GM18873 (cell line): Measurements from ENCODE around the gene GLI2.

Experiments
- ATAC-seq: cut with Tn5 transposase; IDR thresholded peaks from one replicate; pipeline ENCODE4 v1.9.1; 2021; ENCODE audit warnings: mild to moderate bottlenecking, moderate library complexity, moderate number of reproducible peaks; ENCODE audit not compliant: unreplicated experiment, low FRiP score

GLI2 gene

GRCh38 chr2:120736624-120737339 lies 1.1 kb downstream of the GLI2 start:
- no peak for ATAC-seq

- no peak for ATAC-seq
Observed at GRCh38 chr2:120737340-120738101, 1.9 kb downstream of the GLI2 start.

GRCh38 chr2:120738117-120738516 lies 2.4 kb downstream of the GLI2 start:
- no peak for ATAC-seq

- no peak for ATAC-seq
Observed at GRCh38 chr2:120738786-120739437, 3.2 kb downstream of the GLI2 start.

- ATAC-seq, result no peak
Observed at GRCh38 chr2:120739438-120740090, 3.9 kb downstream of the GLI2 start.

- ATAC-seq, result no peak
Observed at GRCh38 chr2:120740375-120740764, 4.7 kb downstream of the GLI2 start.

GRCh38 chr2:120740765-120741524 lies 5.3 kb downstream of the GLI2 start:
- no peak for ATAC-seq

- ATAC-seq, result no peak
Observed at GRCh38 chr2:120741571-120742561, 6.2 kb downstream of the GLI2 start.

GRCh38 chr2:120743657-120744056 lies 8.0 kb downstream of the GLI2 start:
- no peak for ATAC-seq

- ATAC-seq, result no peak
Observed at GRCh38 chr2:120744817-120745216, 9.1 kb downstream of the GLI2 start.

GRCh38 chr2:120745420-120746111 lies 9.9 kb downstream of the GLI2 start:
- ATAC-seq, result no peak

- no peak for ATAC-seq
Observed at GRCh38 chr2:120746144-120746543, 10.5 kb downstream of the GLI2 start.

- no peak for ATAC-seq
Observed at GRCh38 chr2:120747281-120747680, 11.6 kb downstream of the GLI2 start.

GRCh38 chr2:120747706-120748105 lies 12.0 kb downstream of the GLI2 start:
- ATAC-seq, result no peak

GRCh38 chr2:120748310-120748709 lies 12.6 kb downstream of the GLI2 start:
- no peak for ATAC-seq

GRCh38 chr2:120748741-120749140 lies 13.1 kb downstream of the GLI2 start:
- ATAC-seq, result no peak

- no peak for ATAC-seq
Observed at GRCh38 chr2:120749506-120750431, 14.1 kb downstream of the GLI2 start.
